BLaER1 (cell line): Measurements from ENCODE around the gene SRSF2.
"Not testable (repeated sequence)": the region's sequence is repeated elsewhere in the genome, so short reads cannot be mapped to it uniquely, and the experiment has no call there.

Source experiments
- H3K27ac ChIP-seq: shearing (Covaris generic); formaldehyde crosslinking; 2 replicates; pipeline ENCODE4 v1.8.1; 2022
- H3K27me3 ChIP-seq: shearing (Covaris generic); formaldehyde crosslinking; 2 replicates; pipeline ENCODE4 v1.8.1; 2022
- H3K36me3 ChIP-seq: shearing (Covaris generic); formaldehyde crosslinking; 2 replicates; pipeline ENCODE4 v1.8.1; 2022
- H3K4me1 ChIP-seq: shearing (Covaris generic); formaldehyde crosslinking; 2 replicates; pipeline ENCODE4 v1.8.1; 2022
- H3K4me2 ChIP-seq: shearing (Covaris generic); formaldehyde crosslinking; 2 replicates; pipeline ENCODE4 v1.8.1; 2022
- H3K4me3 ChIP-seq: shearing (Covaris generic); formaldehyde crosslinking; 2 replicates; pipeline ENCODE4 v1.8.1; 2022
- H3K9ac ChIP-seq: shearing (Covaris generic); formaldehyde crosslinking; 2 replicates; pipeline ENCODE4 v1.8.1; 2022
- H3K9me3 ChIP-seq: shearing (Covaris generic); formaldehyde crosslinking; 2 replicates; pipeline ENCODE4 v1.8.1; 2022
- H4K20me1 ChIP-seq: shearing (Covaris generic); formaldehyde crosslinking; 2 replicates; pipeline ENCODE4 v1.8.1; 2022
- Cebpa-rat ChIP-seq: shearing (Covaris generic); IDR thresholded peaks from 2 replicates; pipeline ENCODE4 v1.8.1; 2022

Gene SRSF2

GRCh38 chr17:76700270-76700616, 36.9 kb downstream of the SRSF2 start:
- Histone ChIP-seq H3K9ac (peak overlapping the region; percentile 83), H3K27me3 (no peaks in the 10 kb centered on the region), H4K20me1 (no peaks in the 10 kb centered on the region), H3K4me2 (peak overlapping the region; percentile 95), H3K4me3 (peak overlapping the region; percentile 65), H3K9me3 (no peaks in the 10 kb centered on the region), H3K27ac (peak overlapping the region; percentile 93), H3K36me3 (peaks cover 6% of the 10 kb centered on the region; the same call in 1 of the 2 replicates), H3K4me1 (peaks cover 98% of the 10 kb centered on the region)
- TF ChIP-seq Cebpa-rat, result no peak

- not testable (repeated sequence) for H4K20me1 ChIP-seq, H3K36me3 ChIP-seq
- peaks cover 99% of the 10 kb centered on the region for H3K4me1 ChIP-seq
Observed at GRCh38 chr17:76698466-76698977, 38.6 kb downstream of the SRSF2 start.

GRCh38 chr17:76697702-76698465, 39.2 kb downstream of the SRSF2 start:
- peak overlapping the region; percentile 57 for H3K4me3 ChIP-seq
- TF ChIP-seq Cebpa-rat, result no peak
- H4K20me1 ChIP-seq, result no peaks in the 10 kb centered on the region
- peak overlapping the region; percentile 93 for H3K27ac ChIP-seq
- H3K27me3 ChIP-seq, result no peaks in the 10 kb centered on the region
- H3K9ac ChIP-seq, result peak overlapping the region; percentile 78
- peaks cover 99% of the 10 kb centered on the region for H3K4me1 ChIP-seq
- H3K36me3 ChIP-seq, result peaks cover 6% of the 10 kb centered on the region; the same call in 1 of the 2 replicates
- H3K4me2 ChIP-seq, result peak overlapping the region; percentile 95
- H3K9me3 ChIP-seq, result no peaks in the 10 kb centered on the region

More at GRCh38 chr17:76698466-76698977, 38.6 kb downstream of the SRSF2 start:
- H3K27ac ChIP-seq, result peak overlapping the region; percentile 93
- H3K4me3 ChIP-seq, result peak overlapping the region; percentile 57
- H3K4me2 ChIP-seq, result peak overlapping the region; percentile 95
- not testable (repeated sequence) for H3K9me3 ChIP-seq, H3K27me3 ChIP-seq
- peak overlapping the region; percentile 78; the same call in 1 of the 2 replicates for H3K9ac ChIP-seq

- Histone ChIP-seq H3K27me3 (no peaks in the 10 kb centered on the region), H3K4me2 (peak overlapping the region; percentile 95), H3K27ac (peak overlapping the region; percentile 93)
Observed at GRCh38 chr17:76696763-76697701, 40.1 kb downstream of the SRSF2 start.

GRCh38 chr17:76695059-76695831, 41.9 kb downstream of the SRSF2 start:
- Histone ChIP-seq H3K4me3 (no peak overlapping the region), H3K9ac (no peak overlapping the region; the same call in 1 of the 2 replicates), H3K36me3 (peaks cover 6% of the 10 kb centered on the region; the same call in 1 of the 2 replicates), H3K4me2 (peak overlapping the region; percentile 95), H3K9me3 (no peaks in the 10 kb centered on the region), H3K4me1 (peaks cover 97% of the 10 kb centered on the region), H3K27me3 (no peaks in the 10 kb centered on the region), H4K20me1 (no peaks in the 10 kb centered on the region), H3K27ac (peak overlapping the region; percentile 93)
- no peak for TF ChIP-seq Cebpa-rat

More at GRCh38 chr17:76696763-76697701, 40.1 kb downstream of the SRSF2 start:
- Histone ChIP-seq H4K20me1 (no peaks in the 10 kb centered on the region), H3K4me1 (peaks cover 97% of the 10 kb centered on the region), H3K9ac (peak overlapping the region; percentile 78), H3K4me3 (peak overlapping the region; percentile 57), H3K36me3 (peaks cover 6% of the 10 kb centered on the region; the same call in 1 of the 2 replicates), H3K9me3 (no peaks in the 10 kb centered on the region)
- no peak for TF ChIP-seq Cebpa-rat

- no peaks in the 10 kb centered on the region for H3K27me3 ChIP-seq
- peaks cover 13% of the 10 kb centered on the region; the same call in 1 of the 2 replicates for H3K36me3 ChIP-seq
- no peak overlapping the region for H3K27ac ChIP-seq
- no peaks in the 10 kb centered on the region for H3K9me3 ChIP-seq
- H3K4me3 ChIP-seq, result no peak overlapping the region
- peak overlapping the region; percentile 36 for H3K4me2 ChIP-seq
- H3K9ac ChIP-seq, result no peak overlapping the region
- 0 out of 2 replicates have a peak, but pooled peaks cover 5% of the 10 kb centered on the region for H4K20me1 ChIP-seq
- H3K4me1 ChIP-seq, result peaks cover 90% of the 10 kb centered on the region
- no peak for TF ChIP-seq Cebpa-rat
Observed at GRCh38 chr17:76691379-76692191, 45.5 kb downstream of the SRSF2 start.

- H3K27ac ChIP-seq, result no peak overlapping the region
- peak overlapping the region; percentile 36; the same call in 1 of the 2 replicates for H3K4me2 ChIP-seq
- H3K4me3 ChIP-seq, result no peak overlapping the region
- TF ChIP-seq Cebpa-rat, result no peak
- 0 out of 2 replicates have a peak, but pooled peaks cover 6% of the 10 kb centered on the region for H4K20me1 ChIP-seq
- peaks cover 13% of the 10 kb centered on the region; the same call in 1 of the 2 replicates for H3K36me3 ChIP-seq
- no peaks in the 10 kb centered on the region for H3K27me3 ChIP-seq
- no peak overlapping the region for H3K9ac ChIP-seq
- H3K9me3 ChIP-seq, result no peaks in the 10 kb centered on the region
- H3K4me1 ChIP-seq, result peaks cover 90% of the 10 kb centered on the region
Observed at GRCh38 chr17:76690596-76691280, 46.4 kb downstream of the SRSF2 start.

GRCh38 chr17:76689859-76690258, 47.3 kb downstream of the SRSF2 start:
- Histone ChIP-seq H3K27me3 (no peaks in the 10 kb centered on the region), H3K27ac (no peak overlapping the region), H3K36me3 (peaks cover 15% of the 10 kb centered on the region; the same call in 1 of the 2 replicates), H3K4me1 (peaks cover 90% of the 10 kb centered on the region), H3K4me3 (no peak overlapping the region), H3K9me3 (no peaks in the 10 kb centered on the region), H4K20me1 (0 out of 2 replicates have a peak, but pooled peaks cover 11% of the 10 kb centered on the region), H3K4me2 (no peak overlapping the region), H3K9ac (no peak overlapping the region)
- no peak for TF ChIP-seq Cebpa-rat
